ENCODE data around the gene KCNG2.

DNA sequence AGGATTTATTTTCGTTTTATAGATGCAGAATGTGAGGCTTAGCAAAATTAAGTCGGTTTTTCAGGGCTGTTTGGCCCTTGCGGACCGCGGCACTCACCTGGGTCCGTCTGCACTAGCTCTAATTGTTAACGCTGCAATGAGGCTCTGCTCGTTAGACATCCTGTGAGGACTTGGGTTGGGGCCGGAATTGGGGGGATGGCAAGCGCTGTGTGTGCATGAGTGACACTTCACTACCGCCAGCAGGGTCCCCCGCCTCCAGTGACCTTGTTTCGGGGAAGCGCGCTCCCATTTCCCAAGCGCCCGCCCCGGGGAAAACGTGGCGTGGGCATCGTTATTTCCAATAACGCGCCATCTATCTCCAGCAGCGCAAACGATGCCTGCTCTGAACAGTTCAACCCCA is 54.2 kb downstream of the KCNG2 start:
- TF ChIP-seq REST (IDR thresholded peaks at IDR 0.05; ENCODE audit: low read depth, low read length) (no peak), NFIC (IDR thresholded peaks at IDR 0.05; ENCODE audit: borderline replicate concordance) (no peak), CHD2 (IDR thresholded peaks at IDR 0.05; ENCODE audit: low read length, partially characterized antibody) (no peak), TCF12 (IDR thresholded peaks at IDR 0.05) (no peak), RAD21 (IDR thresholded peaks at IDR 0.05; ENCODE audit: low read length) (no peak), FOXJ3 (CRISPR knock-in tag; IDR thresholded peaks at IDR 0.05) (no peak), RFX5 (IDR thresholded peaks at IDR 0.05; ENCODE audit: low read length) (no peak), RCOR1 (IDR thresholded peaks at IDR 0.05; ENCODE audit: low read length) (no peak)
- TF ChIP-seq, protein P1, sequence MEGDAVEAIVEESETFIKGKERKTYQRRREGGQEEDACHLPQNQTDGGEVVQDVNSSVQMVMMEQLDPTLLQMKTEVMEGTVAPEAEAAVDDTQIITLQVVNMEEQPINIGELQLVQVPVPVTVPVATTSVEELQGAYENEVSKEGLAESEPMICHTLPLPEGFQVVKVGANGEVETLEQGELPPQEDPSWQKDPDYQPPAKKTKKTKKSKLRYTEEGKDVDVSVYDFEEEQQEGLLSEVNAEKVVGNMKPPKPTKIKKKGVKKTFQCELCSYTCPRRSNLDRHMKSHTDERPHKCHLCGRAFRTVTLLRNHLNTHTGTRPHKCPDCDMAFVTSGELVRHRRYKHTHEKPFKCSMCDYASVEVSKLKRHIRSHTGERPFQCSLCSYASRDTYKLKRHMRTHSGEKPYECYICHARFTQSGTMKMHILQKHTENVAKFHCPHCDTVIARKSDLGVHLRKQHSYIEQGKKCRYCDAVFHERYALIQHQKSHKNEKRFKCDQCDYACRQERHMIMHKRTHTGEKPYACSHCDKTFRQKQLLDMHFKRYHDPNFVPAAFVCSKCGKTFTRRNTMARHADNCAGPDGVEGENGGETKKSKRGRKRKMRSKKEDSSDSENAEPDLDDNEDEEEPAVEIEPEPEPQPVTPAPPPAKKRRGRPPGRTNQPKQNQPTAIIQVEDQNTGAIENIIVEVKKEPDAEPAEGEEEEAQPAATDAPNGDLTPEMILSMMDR (IDR thresholded peaks at IDR 0.05) = no peak

Data from SK-N-SH (cell line).